GM12878 (cell line): ENCODE data around the gene NACA. TPM values are rescaled to one million over a fixed set of nuclear protein-coding genes. Genes with fewer than 3 reads are reported as not detected.

Experiments
- ATAC-seq: fragments of 200-7000 bp; cut with Tn5 transposase; 3 replicates; pipeline ENCODE4 v1.9.1; 2020; ENCODE audit warnings: mild to moderate bottlenecking, moderate library complexity
- BruUV-seq: library from RNA; stranded (reverse); fragments of 400-500 nt; replicated peaks from 2 replicates; lab custom pipeline; 2021; lab: Mats Ljungman, UMichigan
- CTCF ChIA-PET: fragments of 300-600 bp; sonication (Branson Sonifier 250); formaldehyde crosslinking; extraction: SDS; loops from one replicate; lab custom pipeline; 2021; ENCODE audit warnings: inconsistent platforms; lab: Yijun Ruan, JAX
- POLR2A ChIA-PET: fragments of 350-600 bp; formaldehyde crosslinking; extraction: SDS; loops from one replicate; lab custom pipeline; 2021; ENCODE audit warnings: inconsistent platforms; lab: Charles Lee
- RAD21 ChIA-PET: fragments of 300-600 bp; sonication (Branson Sonifier 250); formaldehyde crosslinking; loops from one replicate; lab custom pipeline; 2023; ENCODE audit warnings: antibody characterized with exemption; ENCODE audit not compliant: unreplicated experiment; lab: Charles Lee
- SMC1A ChIA-PET: fragments of 300-600 bp; sonication (Branson Sonifier 250); formaldehyde crosslinking; loops from one replicate; lab custom pipeline; 2023; ENCODE audit not compliant: unreplicated experiment, uncharacterized antibody; lab: Charles Lee
- DNase-seq: peaks from one replicate; pipeline ENCODE4 v3.0.0-alpha.2; 2011; ENCODE audit warnings: low read depth, low spot score
- FAIRE-seq: peaks from 3 replicates; lab custom pipeline; 2011; peaks lifted over from hg19 to GRCh38; lab: Jason Lieb, UNC
- H2AFZ ChIP-seq: 2 replicates; pipeline ENCODE4 v1.6.0; 2011; ENCODE audit warnings: low read depth, low read length, control low read depth; ENCODE audit not compliant: control insufficient read depth
- H3K27ac ChIP-seq: 2 replicates; pipeline ENCODE4 v1.5.1; 2011; ENCODE audit warnings: control low read depth; ENCODE audit not compliant: control insufficient read depth, insufficient read depth
- H3K27me3 ChIP-seq, 2 experiments: replicated peaks in 1 of 2; 2 replicates each; pipeline versions ENCODE4 v1.6.0 to v1.6.1; 2011; ENCODE audit warnings: low read length in 1 of 2; ENCODE audit not compliant: control insufficient read depth in 2 of 2, insufficient read depth in 2 of 2
- H3K36me3 ChIP-seq, 2 experiments: 2 replicates each; pipeline ENCODE4 v1.5.1; 2011; ENCODE audit warnings: low read length in 1 of 2; ENCODE audit not compliant: control insufficient read depth in 2 of 2, insufficient read depth in 2 of 2
- H3K4me1 ChIP-seq: 2 replicates; pipeline ENCODE4 v1.6.1; 2011; ENCODE audit warnings: mild to moderate bottlenecking, low read length, moderate library complexity, mixed read lengths; ENCODE audit not compliant: control insufficient read depth, insufficient read depth
- H3K4me2 ChIP-seq: 2 replicates; pipeline ENCODE4 v1.6.0; 2011; ENCODE audit warnings: control low read depth; ENCODE audit not compliant: control insufficient read depth, insufficient read depth
- H3K4me3 ChIP-seq: fragments of 200-600 bp; sonication (generic); 2 replicates; pipeline ENCODE4 v1.5.1; 2016
- H3K79me2 ChIP-seq: 2 replicates; pipeline ENCODE4 v1.6.0; 2011; ENCODE audit warnings: low read length; ENCODE audit not compliant: control insufficient read depth, insufficient read depth
- H3K9ac ChIP-seq: 2 replicates; pipeline ENCODE4 v1.8.0; 2011; ENCODE audit warnings: low read length, control low read depth, mixed read lengths; ENCODE audit not compliant: control insufficient read depth, insufficient read depth
- H3K9me3 ChIP-seq: replicated peaks from 3 replicates; pipeline ENCODE4 v1.5.1; 2011; ENCODE audit warnings: mild to moderate bottlenecking, low read length; ENCODE audit not compliant: control insufficient read depth, insufficient read depth
- H4K20me1 ChIP-seq: 2 replicates; pipeline ENCODE4 v1.6.0; 2011; ENCODE audit not compliant: control insufficient read depth, insufficient read depth
- CBX3 ChIP-seq: fragments of 200-600 bp; sonication (generic); IDR thresholded peaks from 2 replicates; pipeline ENCODE4 v1.6.1; 2016; ENCODE audit warnings: low read depth, borderline replicate concordance
- CREM ChIP-seq: IDR thresholded peaks from 2 replicates; pipeline ENCODE4 v1.6.1; 2014; ENCODE audit warnings: antibody characterized with exemption, low read depth
- GABPA ChIP-seq: IDR thresholded peaks from 2 replicates; pipeline ENCODE4 v1.6.1; 2014; ENCODE audit warnings: antibody characterized with exemption, low read depth, mild to moderate bottlenecking, inconsistent platforms
- HDAC6 ChIP-seq: fragments of 200-600 bp; sonication (generic); IDR thresholded peaks from one replicate; pipeline ENCODE4 v1.8.0; 2017; ENCODE audit warnings: antibody characterized with exemption; ENCODE audit not compliant: unreplicated experiment
- KAT2A ChIP-seq: conservative IDR thresholded peaks from 2 replicates; pipeline ENCODE4 v1.6.1; 2011; ENCODE audit warnings: low read depth, low read length; ENCODE audit not compliant: control insufficient read depth
- NR2C2 ChIP-seq: IDR thresholded peaks from 2 replicates; pipeline ENCODE4 v1.6.1; 2011; ENCODE audit warnings: borderline replicate concordance, low read depth; ENCODE audit not compliant: control insufficient read depth, insufficient read length
- NR2F1 ChIP-seq: fragments of 450-650 bp; conservative IDR thresholded peaks from 2 replicates; pipeline ENCODE4 v1.6.1; 2017; ENCODE audit warnings: mild to moderate bottlenecking
- POLR2AphosphoS2 ChIP-seq: IDR thresholded peaks from 2 replicates; pipeline ENCODE4 v1.6.1; 2011; ENCODE audit warnings: low read depth, mild to moderate bottlenecking, low read length, improper control_type of control experiment, moderate library complexity
- SIN3A ChIP-seq: IDR thresholded peaks from 2 replicates; pipeline ENCODE4 v1.6.1; 2012; ENCODE audit warnings: low read depth, low read length, improper control_type of control experiment
- SKIL ChIP-seq: fragments of 450-650 bp; IDR thresholded peaks from 2 replicates; pipeline ENCODE4 v1.6.1; 2017; ENCODE audit warnings: mild to moderate bottlenecking, low read depth, inconsistent platforms; ENCODE audit not compliant: poor library complexity, severe bottlenecking
- ZNF207 ChIP-seq: fragments of 450-650 bp; IDR thresholded peaks from 2 replicates; pipeline ENCODE4 v1.6.1; 2014; ENCODE audit warnings: antibody characterized with exemption, mild to moderate bottlenecking, borderline replicate concordance
- ZNF217 ChIP-seq: fragments of 450-650 bp; IDR thresholded peaks from 2 replicates; pipeline ENCODE4 v1.6.1; 2017; ENCODE audit warnings: antibody characterized with exemption, mild to moderate bottlenecking
- ZNF592 ChIP-seq: fragments of 450-650 bp; IDR thresholded peaks from 2 replicates; pipeline ENCODE4 v1.6.1; 2017; ENCODE audit warnings: mild to moderate bottlenecking, moderate library complexity
- ZNF687 ChIP-seq: fragments of 450-650 bp; IDR thresholded peaks from 2 replicates; pipeline ENCODE4 v1.6.1; 2017; ENCODE audit warnings: mild to moderate bottlenecking, moderate library complexity
- ZSCAN29 ChIP-seq: fragments of 450-650 bp; IDR thresholded peaks from 2 replicates; pipeline ENCODE4 v1.6.1; 2017; ENCODE audit warnings: mild to moderate bottlenecking, moderate library complexity
- WGBS: methylation state at CpG from one replicate; pipeline ENCODE4 v1.1.6; 2016; ENCODE audit warnings: low lambda C conversion rate; ENCODE audit not compliant: insufficient replicate concordance, insufficient coverage; ENCODE audit errors: missing lambda C conversion rate; 5-methylcytosine and 5-hydroxymethylcytosine counted together
- in situ Hi-C: fragments of 300-500 bp; cut with MboI; formaldehyde crosslinking; loops from 9 replicates; pipeline ENCODE4 v1.14.3; 2018; ENCODE audit warnings: mixed read lengths
- intact Hi-C: fragments of 100-400 bp; cut with micrococcal nuclease; formaldehyde crosslinking; loops from one replicate; pipeline ENCODE4 v1.14.2; 2022; ENCODE audit not compliant: unreplicated experiment
- polyA plus RNA-seq, 11 experiments: library from polyadenylated mRNA; depleted of rRNA in 4 of 11; unstranded in 6 of 11; stranded (reverse) in 5 of 11; fragments of >200 nt; fragmentation: Nextera tagmentation in 4 of 11; fragmentation: Illumina TruSeq in 1 of 11; extraction: Ambion mirVana in 4 of 11; extraction: Trizol in 1 of 11; gene quantifications; 1 replicate in 1 of 11; 2 replicates in 10 of 11; pipeline versions ENCODE4 v1.2.1 to v1.2.3, GENCODE V29; 2011 to 2016; ENCODE audit warnings: inconsistent platforms in 2 of 11, missing spikeins in 2 of 11, low read depth in 1 of 11
- total RNA-seq, 4 experiments: library from RNA; depleted of rRNA in 3 of 4; stranded (reverse); fragments of >200 nt in 3 of 4; fragmentation: Illumina TruSeq in 1 of 4; extraction: Trizol in 1 of 4; gene quantifications; 2 replicates each; pipeline versions ENCODE4 v1.2.1 to v1.2.3, GENCODE V29; 2013 to 2021

The NACA gene
- total and polyA plus RNA-seq, 10 of the 15 experiments (the other 5 are each of a cell fraction or from before 2014, with no cell fraction given) = 1,181 to 2,782 (median 1,905) TPM

- RAD21 ChIA-PET = no interaction called here
- H2AFZ ChIP-seq = no peak overlapping the region
- H3K4me2 ChIP-seq = no peak overlapping the region
- no peaks in the 10 kb centered on the region for H4K20me1 ChIP-seq
- no peak for DNase-seq
- CTCF ChIA-PET = no interaction called here
- no peak overlapping the region for H3K9ac ChIP-seq
- in situ Hi-C loops = no loop called here
- H3K36me3 ChIP-seq = no peaks in the 10 kb centered on the region
- H3K4me1 ChIP-seq = no peaks in the 10 kb centered on the region
- no peaks in the 10 kb centered on the region for H3K9me3 ChIP-seq
- no peak overlapping the region for H3K27ac ChIP-seq
- no TSS peak for BruUV-seq
- no peak for ATAC-seq
- 64% methylated on average over 5 of the region's 5 CpGs for WGBS
- H3K79me2 ChIP-seq = no peaks in the 10 kb centered on the region
- POLR2A ChIA-PET = no interaction called here
- FAIRE-seq = no peak
- no peaks in the 10 kb centered on the region for H3K27me3 ChIP-seq
- intact Hi-C loops = no loop called here
- SMC1A ChIA-PET = no interaction called here
- H3K4me3 ChIP-seq = no peak overlapping the region
- TF ChIP-seq ZNF592 (no peak), HDAC6 (no peak), NR2C2 (no peak), SIN3A (no peak), POLR2AphosphoS2 (no peak), KAT2A (no peak), SKIL (no peak), ZNF687 (no peak), ZNF207 (no peak), CREM (no peak), NR2F1 (no peak), ZNF217 (no peak), CBX3 (no peak), ZSCAN29 (no peak), GABPA (no peak)
These were observed 47.5 kb upstream of the NACA start for GRCh38 chr12:56772625-56773024.
